IPS DF 6.9 (cell line): Measurements from ENCODE around the gene PIEZO1.
A peak's percentile ranks its signal among the peaks of the same experiment; 100 is the strongest.

ENCODE experiments used
- DNase-seq: peaks from one replicate; pipeline ENCODE4 v3.0.0-alpha.2; 2013; ENCODE audit warnings: low read depth, low spot score
- H3K27ac ChIP-seq: one replicate; pipeline ENCODE4 v1.5.1; 2013; ENCODE audit warnings: low read length, control low read depth
- H3K27me3 ChIP-seq: 2 replicates; pipeline ENCODE4 v1.6.1; 2013; ENCODE audit warnings: mild to moderate bottlenecking, low read length; ENCODE audit not compliant: control insufficient read depth, insufficient read depth
- H3K36me3 ChIP-seq: 2 replicates; pipeline ENCODE4 v1.6.1; 2013; ENCODE audit warnings: low read length; ENCODE audit not compliant: control insufficient read depth, insufficient read depth
- H3K4me1 ChIP-seq: 2 replicates; pipeline ENCODE4 v1.6.1; 2013; ENCODE audit warnings: low read length; ENCODE audit not compliant: control insufficient read depth, insufficient read depth
- H3K4me3 ChIP-seq: 2 replicates; pipeline ENCODE4 v1.5.1; 2013; ENCODE audit warnings: mild to moderate bottlenecking, low read length
- H3K9me3 ChIP-seq: 2 replicates; pipeline ENCODE4 v1.6.1; 2013; ENCODE audit warnings: low read length, inconsistent platforms; ENCODE audit not compliant: control insufficient read depth, insufficient read depth
- WGBS: extraction: QIAGEN DNeasy Blood & Tissue Kit; methylation state at CpG from one replicate; pipeline ENCODE4 v1.1.7; 2013; ENCODE audit warnings: mixed read lengths, missing lambda C conversion rate; ENCODE audit not compliant: insufficient read length, insufficient coverage; 5-methylcytosine and 5-hydroxymethylcytosine counted together

The PIEZO1 gene

GRCh38 chr16:88809676-88810165 is 24.7 kb upstream of the PIEZO1 start:
- Histone ChIP-seq H3K4me1 (peaks cover 3% of the 10 kb centered on the region; the same call in 1 of the 2 replicates), H3K36me3 (peaks cover 50% of the 10 kb centered on the region), H3K27me3 (no peaks in the 10 kb centered on the region), H3K9me3 (no peaks in the 10 kb centered on the region), H3K27ac (no peak overlapping the region), H3K4me3 (no peak overlapping the region)
- no peak for DNase-seq
- no CpG with 5 or more reads among the region's 10 CpGs for WGBS

GRCh38 chr16:88809068-88809675 is 24.2 kb upstream of the PIEZO1 start:
- no peak overlapping the region for H3K27ac ChIP-seq
- no peaks in the 10 kb centered on the region for H3K9me3 ChIP-seq
- no peak for DNase-seq
- peaks cover 52% of the 10 kb centered on the region for H3K36me3 ChIP-seq
- H3K4me3 ChIP-seq: no peak overlapping the region
- WGBS: no CpG with 5 or more reads among the region's 10 CpGs
- H3K4me1 ChIP-seq: peaks cover 3% of the 10 kb centered on the region; the same call in 1 of the 2 replicates
- no peaks in the 10 kb centered on the region for H3K27me3 ChIP-seq

GRCh38 chr16:88807626-88808453 is 22.8 kb upstream of the PIEZO1 start:
- Histone ChIP-seq H3K27ac (no peak overlapping the region), H3K36me3 (peaks cover 52% of the 10 kb centered on the region), H3K27me3 (no peaks in the 10 kb centered on the region), H3K4me3 (no peak overlapping the region), H3K9me3 (no peaks in the 10 kb centered on the region), H3K4me1 (peaks cover 3% of the 10 kb centered on the region; the same call in 1 of the 2 replicates)
- WGBS: no CpG with 5 or more reads among the region's 26 CpGs
- no peak for DNase-seq

GRCh38 chr16:88807142-88807625 is 22.2 kb upstream of the PIEZO1 start:
- Histone ChIP-seq H3K27ac (no peak overlapping the region), H3K27me3 (no peaks in the 10 kb centered on the region), H3K4me1 (peaks cover 3% of the 10 kb centered on the region; the same call in 1 of the 2 replicates), H3K4me3 (no peak overlapping the region), H3K36me3 (peaks cover 52% of the 10 kb centered on the region), H3K9me3 (no peaks in the 10 kb centered on the region)
- DNase-seq: no peak
- WGBS: no CpG with 5 or more reads among the region's 24 CpGs

GRCh38 chr16:88806491-88807111 is 21.6 kb upstream of the PIEZO1 start:
- no peak overlapping the region for H3K27ac ChIP-seq
- no peaks in the 10 kb centered on the region for H3K9me3 ChIP-seq
- DNase-seq: no peak
- no peak overlapping the region for H3K4me3 ChIP-seq
- WGBS: no CpG with 5 or more reads among the region's 27 CpGs
- no peaks in the 10 kb centered on the region for H3K27me3 ChIP-seq
- peaks cover 52% of the 10 kb centered on the region for H3K36me3 ChIP-seq
- peaks cover 3% of the 10 kb centered on the region; the same call in 1 of the 2 replicates for H3K4me1 ChIP-seq

- no peak for DNase-seq
- H3K4me1 ChIP-seq: peaks cover 3% of the 10 kb centered on the region; the same call in 1 of the 2 replicates
- peaks cover 52% of the 10 kb centered on the region for H3K36me3 ChIP-seq
- no CpG with 5 or more reads among the region's 21 CpGs for WGBS
- no peak overlapping the region for H3K27ac ChIP-seq
- no peaks in the 10 kb centered on the region for H3K9me3 ChIP-seq
- H3K27me3 ChIP-seq: no peaks in the 10 kb centered on the region
- H3K4me3 ChIP-seq: no peak overlapping the region
These were observed 20.9 kb upstream of the PIEZO1 start for GRCh38 chr16:88805887-88806393.

- no peak overlapping the region for H3K4me3 ChIP-seq
- WGBS: no CpG with 5 or more reads among the region's 22 CpGs
- no peak for DNase-seq
- peaks cover 3% of the 10 kb centered on the region; the same call in 1 of the 2 replicates for H3K4me1 ChIP-seq
- peaks cover 52% of the 10 kb centered on the region for H3K36me3 ChIP-seq
- H3K27ac ChIP-seq: no peak overlapping the region
- H3K9me3 ChIP-seq: no peaks in the 10 kb centered on the region
- no peaks in the 10 kb centered on the region for H3K27me3 ChIP-seq
These were observed 20.3 kb upstream of the PIEZO1 start for GRCh38 chr16:88805340-88805715.

- no peaks in the 10 kb centered on the region; the same call in 1 of the 2 replicates for H3K4me1 ChIP-seq
- H3K4me3 ChIP-seq: peak overlapping the region; percentile 88; the same call in 1 of the 2 replicates
- no peaks in the 10 kb centered on the region for H3K9me3 ChIP-seq
- DNase-seq: no peak
- H3K27ac ChIP-seq: no peak overlapping the region
- peaks cover 47% of the 10 kb centered on the region for H3K36me3 ChIP-seq
- H3K27me3 ChIP-seq: no peaks in the 10 kb centered on the region
- WGBS: no CpG with 5 or more reads among the region's 39 CpGs
These were observed 19.7 kb upstream of the PIEZO1 start for GRCh38 chr16:88804552-88805339.

- Histone ChIP-seq H3K4me1 (no peaks in the 10 kb centered on the region; the same call in 1 of the 2 replicates), H3K27me3 (no peaks in the 10 kb centered on the region), H3K4me3 (peak overlapping the region; percentile 88), H3K36me3 (peaks cover 41% of the 10 kb centered on the region), H3K9me3 (no peaks in the 10 kb centered on the region), H3K27ac (no peak overlapping the region)
- WGBS: no CpG with 5 or more reads among the region's 16 CpGs
- no peak for DNase-seq
These were observed 19.1 kb upstream of the PIEZO1 start for GRCh38 chr16:88804173-88804551.
